Measurements from ENCODE around the gene BDP1. TPM values are rescaled to one million over a fixed set of nuclear protein-coding genes. Genes with fewer than 3 reads are reported as not detected.
"Not testable (repeated sequence)": the region's sequence is repeated elsewhere in the genome, so short reads cannot be mapped to it uniquely, and the experiment has no call there.

BDP1 gene
- total RNA-seq, 2 experiments from 2014 or later, result 36.4 to 37.5 TPM

DNA sequence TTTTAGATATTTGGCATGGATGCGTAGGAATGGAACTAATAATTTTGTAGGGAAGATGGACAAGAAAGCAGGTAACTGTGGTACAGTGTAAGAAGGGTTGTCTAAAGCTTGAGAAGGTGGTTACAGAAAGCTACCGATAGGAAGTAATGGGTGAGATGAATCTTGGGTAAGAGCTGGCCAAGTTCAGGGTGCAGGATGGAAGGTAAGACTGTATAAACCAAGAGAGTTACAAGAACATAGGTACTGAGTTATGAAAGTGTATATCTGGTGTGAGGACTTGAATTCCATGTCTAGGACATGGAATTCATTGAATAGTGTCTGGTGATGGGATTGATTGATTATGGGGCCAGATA lies 133.1 kb downstream of the BDP1 start:
- Mint-ChIP-seq H3K4me1 (peaks cover 28% of the 10 kb centered on the region), H3K27ac (peak overlapping the region; percentile 53), H3K4me3 (peak overlapping the region; percentile 98), H3K27me3 (no peaks in the 10 kb centered on the region), H3K36me3 (peaks cover 9% of the 10 kb centered on the region), H3K9me3 (no peaks in the 10 kb centered on the region)
- no peak for ATAC-seq (ENCODE audit: low read depth)
- POLR2A ChIA-PET, result interaction anchor here (0.7 to 3.2 kb wide), 3 partner anchors 13 to 21 kb away, joined by 3 to 34 read pairs (median 4); no protein-coding TSS in a partner anchor
- DNase-seq, result no peak

DNA sequence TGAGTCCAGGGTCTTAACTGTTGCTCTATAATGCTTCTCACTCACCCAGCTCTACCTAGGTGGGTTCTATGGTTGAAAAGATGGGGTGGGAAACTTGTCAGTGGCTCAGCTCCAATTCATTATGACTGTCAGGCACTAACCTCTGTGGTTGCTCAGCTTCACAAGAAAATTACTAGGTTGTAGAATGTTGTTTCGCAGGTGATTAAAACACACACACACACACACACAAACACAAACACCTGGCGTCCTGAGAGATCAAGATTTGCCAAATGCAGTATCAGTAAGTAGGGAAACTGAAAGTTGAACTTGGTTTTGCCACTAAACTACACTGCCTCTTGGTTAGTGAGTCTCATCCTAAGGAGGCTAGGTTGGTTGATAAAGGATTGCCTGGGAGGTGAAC lies 134.5 kb downstream of the BDP1 start:
- Mint-ChIP-seq H3K36me3 (peaks cover 9% of the 10 kb centered on the region), H3K27me3 (no peaks in the 10 kb centered on the region), H3K27ac (peak overlapping the region; percentile 11), H3K4me3 (peak overlapping the region; percentile 47), H3K4me1 (peaks cover 28% of the 10 kb centered on the region), H3K9me3 (no peaks in the 10 kb centered on the region)
- ATAC-seq (ENCODE audit: low read depth), result no peak
- no peak for DNase-seq
- POLR2A ChIA-PET, result interaction anchor here (1.9 kb wide), 1 partner anchor 11 kb away, joined by 8 read pairs; no protein-coding TSS in a partner anchor

DNA sequence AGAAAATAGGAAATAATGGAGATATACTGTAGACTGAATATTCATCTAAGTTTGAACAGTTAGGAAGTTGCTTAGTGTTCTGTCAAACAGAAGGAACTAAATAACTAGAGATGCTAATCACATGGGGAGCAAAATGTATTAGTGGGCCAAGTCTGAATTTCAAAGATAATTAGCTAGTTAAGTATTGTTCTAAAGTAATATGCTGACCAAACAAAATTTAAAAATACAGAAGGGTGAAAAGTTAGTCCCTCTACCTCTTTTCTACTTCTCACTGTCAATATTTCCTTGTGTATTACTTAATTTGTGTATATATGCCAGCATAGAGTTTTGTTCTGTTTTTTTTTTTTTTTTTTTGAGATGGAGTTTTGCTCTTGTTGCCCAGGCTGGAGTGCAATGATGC lies 135.6 kb downstream of the BDP1 start:
- Mint-ChIP-seq H3K4me3 (peak overlapping the region; percentile 9), H3K36me3 (peaks cover 10% of the 10 kb centered on the region), H3K9me3 (no peaks in the 10 kb centered on the region), H3K27me3 (no peaks in the 10 kb centered on the region), H3K27ac (peak overlapping the region; percentile 15), H3K4me1 (peaks cover 28% of the 10 kb centered on the region)
- ATAC-seq (ENCODE audit: low read depth) (no peak), DNase-seq (no peak)
- POLR2A ChIA-PET, result interaction anchor here (0.7 to 1.9 kb wide), 2 partner anchors 10 to 107 kb away, joined by 3 to 8 read pairs; no protein-coding TSS in a partner anchor

DNA sequence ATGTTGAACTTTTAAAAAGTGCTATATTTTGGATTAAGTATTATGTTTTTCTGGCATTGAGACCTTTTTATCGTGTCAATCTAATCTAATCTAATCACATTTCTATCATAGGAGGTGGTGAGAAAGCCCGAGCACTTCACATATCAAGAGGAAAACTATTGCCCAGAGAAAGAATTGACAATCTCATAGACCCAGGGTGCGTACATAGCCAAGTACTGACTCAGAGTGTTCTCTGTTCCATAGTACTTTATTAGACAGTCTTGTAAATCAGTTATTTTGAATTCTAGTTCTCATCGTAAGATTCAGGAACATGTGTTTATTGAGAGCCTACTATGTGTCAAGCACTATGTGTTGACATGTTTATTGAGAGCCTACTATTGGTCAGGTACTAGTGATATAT lies 140.7 kb downstream of the BDP1 start:
- Mint-ChIP-seq H3K36me3 (peaks cover 31% of the 10 kb centered on the region), H3K4me3 (no peak overlapping the region), H3K27me3 (no peaks in the 10 kb centered on the region), H3K4me1 (peaks cover 19% of the 10 kb centered on the region), H3K9me3 (no peaks in the 10 kb centered on the region), H3K27ac (no peak overlapping the region)
- DNase-seq, result no peak
- no peak for ATAC-seq (ENCODE audit: low read depth)
- POLR2A ChIA-PET, result no interaction called here

DNA sequence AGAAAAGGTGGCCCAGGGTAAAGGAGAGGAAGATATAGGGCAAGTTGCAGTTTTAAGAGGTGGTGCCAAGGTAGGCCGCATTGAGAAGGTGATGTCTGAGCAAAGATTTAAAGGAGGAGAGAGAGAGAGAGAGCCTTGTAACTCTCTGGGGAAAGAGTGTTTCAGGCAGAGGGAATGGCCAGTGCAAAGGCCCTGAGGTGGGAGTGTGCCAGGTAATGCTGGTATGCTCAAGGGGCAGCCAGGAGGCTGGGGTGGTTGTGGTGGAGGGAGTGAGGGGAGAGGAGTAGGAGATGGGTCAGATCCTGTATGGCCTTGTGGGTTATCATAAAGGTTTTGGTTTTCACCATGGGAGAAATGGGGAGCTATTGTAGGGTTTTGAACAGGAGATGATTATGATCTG lies 141.6 kb downstream of the BDP1 start:
- peaks cover 33% of the 10 kb centered on the region for H3K36me3 Mint-ChIP-seq
- H3K4me1 Mint-ChIP-seq, result peaks cover 26% of the 10 kb centered on the region
- no peak overlapping the region for H3K4me3 Mint-ChIP-seq
- peak overlapping the region; percentile 44 for H3K27ac Mint-ChIP-seq
- H3K27me3 Mint-ChIP-seq, result no peaks in the 10 kb centered on the region
- H3K9me3 Mint-ChIP-seq, result no peaks in the 10 kb centered on the region
- DNase-seq (no peak), ATAC-seq (ENCODE audit: low read depth) (no peak)
- POLR2A ChIA-PET, result interaction anchor here (0.5 to 1.5 kb wide), 2 partner anchors 10 to 17 kb away, joined by 6 to 7 read pairs; partner anchors contain the start of gene MCCC2

DNA sequence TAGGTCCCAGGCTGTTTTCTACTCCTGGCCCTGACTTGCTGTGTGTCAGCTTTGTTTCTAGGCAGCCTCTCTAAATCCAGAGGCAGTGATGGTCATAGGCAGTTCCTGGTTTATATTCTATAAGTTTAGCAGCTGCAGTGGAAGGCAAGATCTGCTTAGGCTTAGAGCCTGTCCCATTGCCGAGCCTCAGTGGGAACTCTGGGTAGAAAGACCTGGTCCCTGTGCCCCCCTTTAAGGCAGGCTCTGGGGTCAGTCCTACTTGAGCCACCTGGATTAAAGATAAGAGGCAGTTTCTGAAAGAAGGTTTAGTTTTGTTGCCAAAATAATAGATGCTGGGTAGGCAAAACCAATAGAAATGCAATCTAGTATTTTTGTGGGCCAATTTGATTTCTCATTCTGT lies 145.3 kb downstream of the BDP1 start:
- Mint-ChIP-seq H3K4me1 (peaks cover 32% of the 10 kb centered on the region), H3K4me3 (peak overlapping the region; percentile 71), H3K36me3 (peaks cover 50% of the 10 kb centered on the region), H3K27ac (peak overlapping the region; percentile 95), H3K9me3 (no peaks in the 10 kb centered on the region), H3K27me3 (no peaks in the 10 kb centered on the region)
- DNase-seq (no peak), ATAC-seq (ENCODE audit: low read depth) (no peak)
- POLR2A ChIA-PET, result interaction anchor here (1.9 to 2.0 kb wide), 2 partner anchors 10 to 13 kb away, joined by 8 to 34 read pairs; partner anchors contain the start of gene MCCC2

DNA sequence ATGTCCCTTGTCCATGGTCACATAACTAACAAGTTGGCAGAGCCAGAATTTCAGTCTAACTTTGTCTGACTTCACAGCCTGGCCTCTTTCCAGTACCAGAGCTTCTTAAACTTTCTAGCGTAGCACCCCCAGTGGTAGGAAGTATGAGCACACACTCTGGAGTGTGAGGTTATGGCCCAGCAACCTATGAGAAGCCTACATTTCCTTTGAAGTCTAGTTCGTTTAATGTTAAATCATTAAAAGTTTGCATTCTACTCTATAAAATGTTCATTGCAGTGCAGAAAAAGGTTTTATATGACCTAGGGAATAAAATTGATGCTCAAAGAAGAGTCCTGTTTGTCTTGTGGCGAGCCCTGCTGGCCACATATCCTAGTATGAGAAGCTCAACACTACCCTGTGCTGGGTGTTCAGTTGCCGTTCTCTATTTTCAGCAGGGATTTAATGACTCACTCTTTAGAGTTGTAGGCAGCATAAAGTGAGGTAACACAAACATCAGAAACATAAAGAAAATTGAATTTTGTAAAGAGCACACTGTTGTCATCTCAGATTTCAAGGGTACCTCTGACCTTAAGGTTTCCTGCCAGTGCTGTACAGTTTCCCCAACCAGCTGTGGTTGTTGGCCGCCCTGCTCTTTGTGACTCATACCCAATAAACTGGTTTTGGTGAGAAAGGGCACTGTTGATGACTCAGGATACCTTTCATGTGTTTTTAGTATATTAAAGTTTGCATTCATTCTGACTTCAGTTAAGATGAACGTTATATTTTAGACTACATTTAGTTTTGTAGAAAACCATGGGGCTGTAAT lies 146.0 kb downstream of the BDP1 start:
- H3K9me3 Mint-ChIP-seq, result no peaks in the 10 kb centered on the region

DNA sequence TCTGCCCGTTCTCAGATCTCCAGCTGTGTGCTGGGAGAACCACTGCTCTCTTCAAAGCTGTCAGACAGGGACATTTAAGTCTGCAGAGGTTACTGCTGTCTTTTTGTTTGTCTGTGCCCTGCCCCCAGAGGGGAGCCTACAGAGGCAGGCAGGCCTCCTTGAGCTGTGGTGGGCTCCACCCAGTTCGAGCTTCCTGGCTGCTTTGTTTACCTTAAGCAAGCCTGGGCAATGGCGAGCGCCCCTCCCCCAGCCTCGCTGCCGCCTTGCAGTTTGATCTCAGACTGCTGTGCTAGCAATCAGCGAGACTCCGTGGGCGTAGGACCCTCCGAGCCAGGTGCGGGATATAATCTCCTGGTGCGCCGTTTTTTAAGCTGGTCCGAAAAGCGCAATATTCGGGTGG lies 154.5 kb downstream of the BDP1 start:
- not testable (repeated sequence) for ATAC-seq (ENCODE audit: low read depth); H3K4me1 Mint-ChIP-seq; H3K9me3 Mint-ChIP-seq; H3K27ac Mint-ChIP-seq; H3K27me3 Mint-ChIP-seq; H3K4me3 Mint-ChIP-seq; DNase-seq
- POLR2A ChIA-PET, result interaction anchor here (0.5 kb wide), 1 partner anchor 22 kb away, joined by 3 read pairs; no protein-coding TSS in a partner anchor
- H3K36me3 Mint-ChIP-seq, result peaks cover 19% of the 10 kb centered on the region

More for the DNA sequence above, 146.0 kb downstream of the BDP1 start:
- POLR2A ChIA-PET, result interaction anchor here (0.6 to 2.0 kb wide), 4 partner anchors 11 to 30 kb away, joined by 3 to 34 read pairs (median 6); partner anchors contain the start of gene MCCC2
- H3K36me3 Mint-ChIP-seq, result peaks cover 49% of the 10 kb centered on the region
- peak; percentile 65 for DNase-seq
- no peaks in the 10 kb centered on the region for H3K27me3 Mint-ChIP-seq
- peak overlapping the region; percentile 71 for H3K4me3 Mint-ChIP-seq
- peak overlapping the region; percentile 95 for H3K27ac Mint-ChIP-seq
- peaks cover 32% of the 10 kb centered on the region for H3K4me1 Mint-ChIP-seq
- peak; percentile 92 for ATAC-seq (ENCODE audit: low read depth)

DNA sequence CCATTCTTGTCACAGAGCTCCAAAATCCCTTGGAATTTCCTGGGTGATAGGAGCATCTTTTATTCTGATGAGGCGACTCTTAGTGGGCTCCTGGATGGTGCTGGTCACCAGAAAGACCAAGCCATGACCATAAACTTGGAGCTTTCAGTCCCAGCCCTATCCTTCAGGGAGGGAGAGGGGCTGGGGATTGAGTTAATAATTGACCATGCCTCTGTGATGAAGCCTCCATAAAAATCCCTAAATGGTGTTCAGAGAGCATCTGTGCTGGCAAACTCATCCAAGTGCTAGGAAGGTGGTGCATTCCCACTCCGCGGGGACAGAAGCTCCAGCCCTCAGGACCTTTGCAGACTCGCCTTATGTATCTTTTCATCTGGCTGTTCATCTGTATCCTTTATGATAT lies 160.4 kb downstream of the BDP1 start:
- ATAC-seq (ENCODE audit: low read depth) (no peak), DNase-seq (no peak)
- Mint-ChIP-seq H3K27ac (no peak overlapping the region), H3K4me1 (peaks cover 1% of the 10 kb centered on the region), H3K4me3 (no peak overlapping the region), H3K36me3 (peaks cover 36% of the 10 kb centered on the region), H3K27me3 (no peaks in the 10 kb centered on the region), H3K9me3 (peaks cover 1% of the 10 kb centered on the region)
- POLR2A ChIA-PET, result no interaction called here

Other genes with a start within 250 kb of the BDP1 start
- 10 to 100 TPM; 37.1 to 42.6 TPM for gene MCCC2, start 131.7 kb downstream of the BDP1 start, total RNA-seq

All from activated naive CD8-positive, alpha-beta T cell treated with anti-CD3 and anti-CD28 coated beads, Interleukin-2, amount 10 ng/mL, durations not matched to agents 7 days and 5 days (primary cell).